Sigmoid colon (tissue), 3 donors: ENCODE measurements around the gene MADD.

Experiments used
- CTCF ChIP-seq, 4 experiments: fragments of 450-650 bp in 3 of 4; fragments of 200-600 bp in 1 of 4; IDR thresholded peaks; one replicate each; pipeline ENCODE4 v1.5.1; 2016 to 2019; ENCODE audit warnings: antibody characterized with exemption in 4 of 4, mild to moderate bottlenecking in 3 of 4, moderate library complexity in 2 of 4
- POLR2A ChIP-seq, 2 donors: fragments of 450-650 bp; IDR thresholded peaks; one replicate each; pipeline ENCODE4 v1.6.1; 2016; ENCODE audit warnings: antibody characterized with exemption in 2 of 2, mild to moderate bottlenecking in 2 of 2, moderate library complexity in 2 of 2

DNA sequence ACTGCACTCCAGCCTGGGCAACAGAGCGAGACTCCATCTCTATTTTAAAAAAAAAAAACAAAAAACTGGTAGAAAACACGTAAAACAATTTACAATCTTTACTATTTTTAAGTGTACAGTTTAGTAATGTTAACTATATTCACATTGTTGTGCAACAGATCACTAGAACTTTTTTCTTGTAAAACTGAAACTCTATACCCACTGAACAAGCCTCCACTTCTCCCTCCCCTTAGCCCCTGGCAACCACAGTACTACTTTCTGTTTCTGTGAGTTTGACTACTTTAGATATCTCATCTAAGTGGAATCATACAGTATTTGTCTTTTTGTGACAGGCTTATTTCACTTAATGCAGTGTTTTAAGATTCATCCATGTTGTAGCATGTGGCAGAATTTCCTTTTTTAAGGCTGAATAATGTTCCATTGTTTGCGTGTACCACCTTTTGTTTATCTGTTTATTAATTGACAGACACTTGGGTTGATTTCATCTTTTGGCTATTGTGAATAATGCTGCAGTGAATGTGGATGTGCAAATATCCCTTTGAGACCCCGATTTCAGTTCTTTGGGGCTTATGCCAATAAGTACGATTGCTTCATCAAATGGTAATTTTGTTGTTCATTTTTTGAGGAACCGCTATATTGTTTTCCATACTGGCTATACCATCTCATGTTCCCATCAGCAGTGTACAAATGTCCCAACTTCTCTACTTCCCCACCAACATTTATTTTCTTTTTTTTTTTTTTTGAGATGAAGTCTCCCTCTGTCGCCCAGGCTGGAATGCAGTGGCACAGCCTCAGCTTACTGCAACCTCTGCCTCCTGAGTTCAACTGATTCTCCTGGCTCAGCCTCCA lies 44.2 kb upstream of the MADD start:
- no peak for TF ChIP-seq CTCF (IDR thresholded peaks at IDR 0.05)
- no peak for TF ChIP-seq POLR2A (IDR thresholded peaks at IDR 0.05)
